Measurements from ENCODE around the gene XPNPEP1.

Gene XPNPEP1

DNA sequence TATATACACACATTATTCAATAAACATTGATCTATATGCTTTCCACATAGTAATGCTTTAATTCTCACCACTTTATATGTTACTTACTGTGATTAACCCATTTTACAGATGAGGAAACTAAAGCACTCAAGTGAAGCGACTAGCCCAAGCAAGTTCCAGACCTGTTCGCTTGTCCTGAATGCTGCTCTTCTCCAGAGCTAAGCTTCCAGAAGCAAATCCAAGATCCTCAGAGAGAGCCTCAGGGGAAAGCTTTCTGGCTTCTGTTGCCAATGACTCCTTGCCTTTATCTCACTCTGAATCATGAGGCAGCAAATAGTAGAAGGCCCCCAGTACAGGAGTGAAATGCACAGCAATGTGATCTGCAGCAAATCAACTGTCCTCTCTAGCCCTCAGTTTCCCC is 32.2 kb downstream of the XPNPEP1 start:
- Histone ChIP-seq H3K36me3 (ENCODE audit: insufficient read depth, low read length) (peaks cover 22% of the 10 kb centered on the region), H3K4me1 (ENCODE audit: insufficient read depth, low read length) (peaks cover 10% of the 10 kb centered on the region), H3K9me3 (ENCODE audit: low read length) (no peaks in the 10 kb centered on the region), H3K4me3 (ENCODE audit: low read length) (no peak overlapping the region), H2AFZ (ENCODE audit: low read depth, low read length) (no peak overlapping the region), H3K27me3 (ENCODE audit: insufficient read depth, low read length) (no peaks in the 10 kb centered on the region)

GRCh38 chr10:109889867-109890266 is 33.4 kb downstream of the XPNPEP1 start:
- H3K4me3 ChIP-seq (ENCODE audit: low read length) = no peak overlapping the region
- H3K27me3 ChIP-seq (ENCODE audit: insufficient read depth, low read length) = no peaks in the 10 kb centered on the region
- H3K36me3 ChIP-seq (ENCODE audit: insufficient read depth, low read length) = peaks cover 25% of the 10 kb centered on the region
- H3K9me3 ChIP-seq (ENCODE audit: low read length) = no peaks in the 10 kb centered on the region
- peaks cover 10% of the 10 kb centered on the region for H3K4me1 ChIP-seq (ENCODE audit: insufficient read depth, low read length)
- no peak overlapping the region for H2AFZ ChIP-seq (ENCODE audit: low read depth, low read length)

DNA sequence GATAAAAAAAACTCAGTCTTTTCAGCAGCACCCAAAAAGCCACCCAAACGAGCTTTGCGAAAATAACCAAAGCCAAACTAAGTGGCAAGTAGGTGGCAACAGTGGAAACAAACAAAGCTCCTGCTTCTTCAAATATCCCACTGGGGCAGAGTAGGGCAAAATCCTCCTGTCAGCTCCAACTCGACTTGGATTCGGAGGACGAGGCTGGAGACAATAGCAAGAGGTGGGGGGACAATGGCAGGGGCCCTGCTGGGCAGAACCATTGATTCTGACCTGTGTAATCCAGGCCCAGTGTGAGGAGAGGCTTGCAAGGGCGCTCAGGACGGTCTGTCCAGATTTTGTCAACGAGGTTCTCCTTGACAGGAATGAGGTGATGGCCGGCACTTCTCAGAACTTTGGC is 35.5 kb downstream of the XPNPEP1 start:
- Histone ChIP-seq H3K4me1 (ENCODE audit: insufficient read depth, low read length) (peaks cover 8% of the 10 kb centered on the region), H3K4me3 (ENCODE audit: low read length) (no peak overlapping the region), H3K36me3 (ENCODE audit: insufficient read depth, low read length) (peaks cover 26% of the 10 kb centered on the region), H2AFZ (ENCODE audit: low read depth, low read length) (no peak overlapping the region), H3K9me3 (ENCODE audit: low read length) (no peaks in the 10 kb centered on the region), H3K27me3 (ENCODE audit: insufficient read depth, low read length) (no peaks in the 10 kb centered on the region)

DNA sequence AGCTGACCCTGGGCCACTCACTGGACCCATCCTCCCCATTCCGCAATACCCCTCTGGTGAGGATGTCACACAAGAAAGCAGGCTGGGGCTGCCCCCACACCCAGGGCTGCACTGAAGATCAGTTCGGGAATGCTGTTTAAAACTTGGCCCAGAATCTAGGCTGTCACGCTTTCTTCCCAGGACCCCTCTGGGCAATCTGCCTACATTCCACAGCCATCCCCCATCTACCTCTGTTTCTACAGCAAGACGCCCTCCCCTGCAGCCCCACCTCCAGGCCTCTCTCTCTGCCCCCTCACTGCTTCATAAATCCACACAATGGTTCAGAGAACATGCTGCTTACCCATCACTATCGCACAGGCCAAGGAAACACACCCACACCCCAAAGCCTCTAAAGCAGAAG is 36.1 kb downstream of the XPNPEP1 start:
- Histone ChIP-seq H3K27me3 (ENCODE audit: insufficient read depth, low read length) (no peaks in the 10 kb centered on the region), H3K9me3 (ENCODE audit: low read length) (no peaks in the 10 kb centered on the region), H3K4me3 (ENCODE audit: low read length) (no peak overlapping the region), H2AFZ (ENCODE audit: low read depth, low read length) (no peak overlapping the region), H3K4me1 (ENCODE audit: insufficient read depth, low read length) (peaks cover 7% of the 10 kb centered on the region), H3K36me3 (ENCODE audit: insufficient read depth, low read length) (peaks cover 31% of the 10 kb centered on the region)

DNA sequence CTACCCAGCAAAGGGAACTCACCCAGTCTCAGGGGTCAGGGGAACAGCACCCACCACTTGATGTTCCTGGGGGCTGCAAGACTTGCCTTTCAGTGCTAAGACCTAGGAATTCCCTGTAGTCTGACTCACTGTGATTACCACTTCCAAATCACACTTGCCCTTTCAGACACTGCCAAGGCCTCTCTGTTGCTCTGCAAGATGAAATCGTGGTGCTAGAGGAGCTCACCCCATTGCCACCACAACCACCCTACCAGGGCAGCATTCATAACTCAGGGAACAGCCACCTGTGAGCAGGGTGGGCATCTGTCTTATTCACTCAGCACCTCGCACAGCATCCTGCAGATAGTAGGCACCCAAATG is 36.5 kb downstream of the XPNPEP1 start:
- H2AFZ ChIP-seq (ENCODE audit: low read depth, low read length) = no peak overlapping the region
- H3K9me3 ChIP-seq (ENCODE audit: low read length) = no peaks in the 10 kb centered on the region
- H3K36me3 ChIP-seq (ENCODE audit: insufficient read depth, low read length) = peaks cover 32% of the 10 kb centered on the region
- H3K27me3 ChIP-seq (ENCODE audit: insufficient read depth, low read length) = no peaks in the 10 kb centered on the region
- H3K4me3 ChIP-seq (ENCODE audit: low read length) = no peak overlapping the region
- H3K4me1 ChIP-seq (ENCODE audit: insufficient read depth, low read length) = peaks cover 7% of the 10 kb centered on the region

GRCh38 chr10:109886037-109886780 is 37.1 kb downstream of the XPNPEP1 start:
- Histone ChIP-seq H3K4me3 (ENCODE audit: low read length) (no peak overlapping the region), H3K4me1 (ENCODE audit: insufficient read depth, low read length) (peaks cover 7% of the 10 kb centered on the region), H2AFZ (ENCODE audit: low read depth, low read length) (no peak overlapping the region), H3K27me3 (ENCODE audit: insufficient read depth, low read length) (no peaks in the 10 kb centered on the region), H3K36me3 (ENCODE audit: insufficient read depth, low read length) (peaks cover 32% of the 10 kb centered on the region), H3K9me3 (ENCODE audit: low read length) (no peaks in the 10 kb centered on the region)

DNA sequence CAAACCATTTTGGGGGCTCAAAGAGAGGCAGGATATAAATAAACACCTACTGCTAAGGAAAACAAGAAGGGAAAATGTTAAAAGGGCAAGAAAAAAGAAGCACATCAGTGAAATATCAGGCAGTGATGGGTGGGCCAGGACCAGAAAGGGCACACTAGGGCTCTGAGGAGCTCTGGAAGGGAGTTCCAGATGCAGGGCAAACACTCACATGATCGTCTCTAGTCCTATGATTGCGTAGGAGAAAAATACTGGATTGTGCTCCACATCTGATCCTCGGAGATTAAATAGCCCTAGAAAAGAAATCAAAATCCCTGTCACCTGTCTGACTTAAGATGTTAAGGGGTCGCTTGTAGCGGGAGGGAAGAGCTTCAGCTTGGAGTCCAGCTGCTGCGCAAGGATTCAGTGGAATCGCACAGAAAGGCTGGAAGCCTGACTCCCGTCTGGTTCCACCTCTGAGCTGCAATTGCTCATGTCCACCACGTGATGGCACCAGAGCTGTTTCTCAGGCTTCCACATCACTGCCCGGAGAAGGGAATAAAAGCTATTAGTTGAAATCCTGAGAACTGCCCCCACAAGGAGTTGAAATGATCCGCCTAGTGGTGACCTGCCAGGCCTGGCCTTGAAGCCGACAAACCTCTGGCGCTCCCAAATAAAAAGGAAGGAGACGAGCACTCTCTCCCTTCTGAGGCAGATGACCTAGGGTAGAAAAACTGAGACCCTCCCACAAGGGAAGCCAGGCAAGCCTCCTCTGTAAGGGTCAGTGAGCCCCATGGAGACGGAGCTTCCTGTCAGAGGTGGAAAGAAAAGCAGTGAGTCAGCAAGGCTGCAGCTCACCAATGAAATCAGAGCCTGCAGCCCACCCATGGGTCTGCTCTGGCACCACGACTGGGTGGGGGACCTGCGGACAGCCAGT is 39.2 kb downstream of the XPNPEP1 start:
- no peaks in the 10 kb centered on the region for H3K9me3 ChIP-seq (ENCODE audit: low read length)
- no peaks in the 10 kb centered on the region for H3K27me3 ChIP-seq (ENCODE audit: insufficient read depth, low read length)
- peaks cover 41% of the 10 kb centered on the region for H3K36me3 ChIP-seq (ENCODE audit: insufficient read depth, low read length)
- H2AFZ ChIP-seq (ENCODE audit: low read depth, low read length) = peak overlapping the region; percentile 68
- peak overlapping the region; percentile 30 for H3K4me3 ChIP-seq (ENCODE audit: low read length)
- H3K4me1 ChIP-seq (ENCODE audit: insufficient read depth, low read length) = peaks cover 7% of the 10 kb centered on the region

DNA sequence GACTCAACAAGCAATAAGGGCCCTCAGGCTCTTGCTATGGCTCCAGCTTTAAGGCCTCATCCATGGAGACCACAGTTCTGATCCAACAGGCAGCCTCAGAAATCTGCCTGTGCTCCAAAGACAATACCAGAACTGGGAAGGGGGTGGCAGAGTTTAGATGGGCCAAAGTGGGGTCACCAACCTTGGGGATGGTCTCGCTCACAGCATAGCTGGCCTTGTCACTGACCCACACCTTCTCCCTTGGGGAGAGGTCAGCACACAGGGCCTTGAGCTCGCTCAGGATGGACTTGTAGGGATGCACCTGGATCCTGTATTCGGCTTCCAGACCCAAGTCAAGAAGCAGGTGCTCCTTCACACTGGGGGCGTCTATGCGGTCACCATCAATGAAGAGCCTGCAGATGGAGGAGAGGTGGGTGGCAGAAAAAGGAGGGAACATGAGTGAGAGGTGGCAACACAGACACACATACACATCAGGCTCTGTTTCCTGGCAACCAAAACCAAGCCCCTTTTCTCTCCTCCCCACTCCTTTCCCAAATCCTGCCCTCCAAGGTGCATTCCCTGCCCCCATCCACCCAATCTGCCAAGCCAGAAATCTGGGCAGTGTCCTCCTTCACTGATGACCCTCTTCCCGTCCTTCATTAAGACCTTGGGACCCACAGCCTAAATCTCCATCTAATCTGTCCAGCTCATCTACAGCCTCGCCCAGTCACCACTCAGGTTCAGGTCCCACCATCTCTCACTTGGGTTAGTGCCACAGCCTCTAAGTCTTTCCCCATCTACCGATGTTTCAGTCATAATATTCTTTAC is 40.9 kb downstream of the XPNPEP1 start:
- Histone ChIP-seq H3K36me3 (ENCODE audit: insufficient read depth, low read length) (peaks cover 41% of the 10 kb centered on the region), H2AFZ (ENCODE audit: low read depth, low read length) (no peak overlapping the region), H3K4me1 (ENCODE audit: insufficient read depth, low read length) (peaks cover 7% of the 10 kb centered on the region), H3K9me3 (ENCODE audit: low read length) (no peaks in the 10 kb centered on the region), H3K27me3 (ENCODE audit: insufficient read depth, low read length) (no peaks in the 10 kb centered on the region), H3K4me3 (ENCODE audit: low read length) (no peak overlapping the region)

- Histone ChIP-seq H3K27me3 (ENCODE audit: insufficient read depth, low read length) (no peaks in the 10 kb centered on the region), H2AFZ (ENCODE audit: low read depth, low read length) (no peak overlapping the region), H3K36me3 (ENCODE audit: insufficient read depth, low read length) (peaks cover 46% of the 10 kb centered on the region), H3K4me1 (ENCODE audit: insufficient read depth, low read length) (peaks cover 7% of the 10 kb centered on the region), H3K9me3 (ENCODE audit: low read length) (no peaks in the 10 kb centered on the region), H3K4me3 (ENCODE audit: low read length) (no peak overlapping the region)
Observed at GRCh38 chr10:109881769-109882057, 41.6 kb downstream of the XPNPEP1 start.

- Histone ChIP-seq H3K4me1 (ENCODE audit: insufficient read depth, low read length) (peaks cover 7% of the 10 kb centered on the region), H3K36me3 (ENCODE audit: insufficient read depth, low read length) (peaks cover 45% of the 10 kb centered on the region), H3K4me3 (ENCODE audit: low read length) (no peak overlapping the region), H2AFZ (ENCODE audit: low read depth, low read length) (no peak overlapping the region), H3K27me3 (ENCODE audit: insufficient read depth, low read length) (no peaks in the 10 kb centered on the region), H3K9me3 (ENCODE audit: low read length) (no peaks in the 10 kb centered on the region)
Observed at GRCh38 chr10:109880886-109881768, 42.2 kb downstream of the XPNPEP1 start.

DNA sequence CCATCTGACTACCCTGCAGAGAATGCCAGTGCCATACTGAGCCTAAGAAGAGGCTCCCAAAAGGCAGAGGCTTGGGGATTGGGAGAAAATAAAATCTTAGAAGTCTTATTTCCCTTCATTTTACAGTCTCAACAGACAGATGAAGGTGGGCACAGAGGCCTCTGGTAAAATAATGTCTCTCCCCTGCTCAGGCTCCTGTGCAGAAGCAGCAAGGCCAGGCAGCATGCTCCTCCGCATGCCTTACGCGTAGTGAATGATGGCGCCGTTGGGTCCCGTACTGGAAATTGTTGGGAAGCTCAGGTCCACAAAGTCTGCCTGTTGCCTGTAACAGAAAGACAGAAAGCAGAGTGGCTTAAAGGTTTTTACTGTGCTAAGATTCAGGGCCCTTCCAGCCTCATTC is 45.8 kb downstream of the XPNPEP1 start:
- peaks cover 1% of the 10 kb centered on the region for H3K9me3 ChIP-seq (ENCODE audit: low read length)
- no peak overlapping the region for H2AFZ ChIP-seq (ENCODE audit: low read depth, low read length)
- no peak overlapping the region for H3K4me3 ChIP-seq (ENCODE audit: low read length)
- H3K27me3 ChIP-seq (ENCODE audit: insufficient read depth, low read length) = no peaks in the 10 kb centered on the region
- H3K36me3 ChIP-seq (ENCODE audit: insufficient read depth, low read length) = peaks cover 58% of the 10 kb centered on the region
- no peaks in the 10 kb centered on the region for H3K4me1 ChIP-seq (ENCODE audit: insufficient read depth, low read length)

Data from neuron (in vitro differentiated cells).